PC-3 (cell line): ENCODE results near the gene ATP12A. TPM values are rescaled to one million over a fixed set of nuclear protein-coding genes. Genes with fewer than 3 reads are reported as not detected.

Source experiments
- ATAC-seq: fragments of 200-7000 bp; cut with Tn5 transposase; 2 replicates; pipeline ENCODE4 v1.9.1; 2020; ENCODE audit warnings: mild to moderate bottlenecking, moderate library complexity
- BruUV-seq: library from RNA; stranded (reverse); fragments of 400-500 nt; replicated peaks from 2 replicates; lab custom pipeline; 2021; lab: Mats Ljungman, UMichigan
- CTCF ChIA-PET: fragments of 300-600 bp; sonication (Branson Sonifier 250); formaldehyde crosslinking; loops from one replicate; lab custom pipeline; 2022; ENCODE audit warnings: antibody characterized with exemption; lab: Charles Lee
- POLR2A ChIA-PET: fragments of 300-600 bp; sonication (Branson Sonifier 250); formaldehyde crosslinking; loops from one replicate; lab custom pipeline; 2022; ENCODE audit warnings: antibody characterized with exemption; ENCODE audit not compliant: unreplicated experiment; lab: Charles Lee
- DNase-seq: peaks from one replicate; pipeline ENCODE4 v3.0.0-alpha.2; 2015
- H2AFZ ChIP-seq: fragments of 300-600 bp; sonication (generic); 2 replicates; pipeline ENCODE4 v1.6.0; 2016; ENCODE audit warnings: antibody characterized with exemption, low read length
- H3F3A ChIP-seq: fragments of 300-600 bp; sonication (generic); one replicate; pipeline ENCODE4 v1.6.0; 2017; ENCODE audit warnings: antibody characterized with exemption, low read length, control low read depth, mild to moderate bottlenecking; ENCODE audit not compliant: unreplicated experiment
- H3K27ac ChIP-seq: fragments of 300-600 bp; sonication (generic); 2 replicates; pipeline ENCODE4 v1.5.1; 2016; ENCODE audit warnings: mild to moderate bottlenecking, low read length
- H3K27me3 ChIP-seq: fragments of 300-600 bp; sonication (generic); 2 replicates; pipeline ENCODE4 v1.6.1; 2016; ENCODE audit warnings: low read length, mixed read lengths
- H3K36me3 ChIP-seq: fragments of 300-600 bp; sonication (generic); 2 replicates; pipeline ENCODE4 v1.6.1; 2016; ENCODE audit warnings: low read depth, mixed run types, low read length, mixed read lengths
- H3K4me1 ChIP-seq: fragments of 300-600 bp; sonication (generic); 2 replicates; pipeline ENCODE4 v1.5.1; 2016; ENCODE audit warnings: low read length; ENCODE audit not compliant: insufficient read depth
- H3K4me2 ChIP-seq: fragments of 300-600 bp; sonication (generic); 2 replicates; pipeline ENCODE4 v1.6.0; 2016; ENCODE audit warnings: low read length
- H3K4me3 ChIP-seq: fragments of 300-600 bp; sonication (generic); 2 replicates; pipeline ENCODE4 v1.5.1; 2016; ENCODE audit warnings: mild to moderate bottlenecking, low read length, mixed read lengths
- H3K79me2 ChIP-seq: fragments of 300-600 bp; sonication (generic); 2 replicates; pipeline ENCODE4 v1.6.1; 2017; ENCODE audit warnings: low read length, mixed read lengths
- H3K9ac ChIP-seq: fragments of 300-600 bp; sonication (generic); 2 replicates; pipeline ENCODE4 v1.6.0; 2016; ENCODE audit warnings: mild to moderate bottlenecking, low read length
- H3K9me2 ChIP-seq: fragments of 300-600 bp; sonication (generic); replicated peaks from 2 replicates; pipeline ENCODE4 v1.6.1; 2016; ENCODE audit warnings: mixed run types, low read length, mixed read lengths
- H3K9me3 ChIP-seq: fragments of 300-600 bp; sonication (generic); 2 replicates; pipeline ENCODE4 v1.6.1; 2016; ENCODE audit warnings: low read length, mixed read lengths
- H4K20me1 ChIP-seq: fragments of 300-600 bp; sonication (generic); 2 replicates; pipeline ENCODE4 v1.6.1; 2016; ENCODE audit warnings: low read length, mixed read lengths
- CTCF ChIP-seq: fragments of 300-600 bp; sonication (generic); conservative IDR thresholded peaks from 2 replicates; pipeline ENCODE4 v1.5.1; 2017; ENCODE audit warnings: antibody characterized with exemption, low read depth, mild to moderate bottlenecking, low read length
- EZH2 ChIP-seq: fragments of 300-600 bp; sonication (generic); IDR thresholded peaks from one replicate; pipeline ENCODE4 v1.6.1; 2017; ENCODE audit warnings: antibody characterized with exemption, mild to moderate bottlenecking, low read length; ENCODE audit not compliant: unreplicated experiment
- EZH2phosphoT487 ChIP-seq: fragments of 300-600 bp; sonication (generic); IDR thresholded peaks from 2 replicates; pipeline ENCODE4 v1.6.1; 2018; ENCODE audit warnings: mild to moderate bottlenecking, antibody characterized with exemption, low read length, borderline replicate concordance
- intact Hi-C: fragments of 100-400 bp; cut with micrococcal nuclease; formaldehyde crosslinking; loops from 2 replicates; pipeline ENCODE4 v1.9.0; 2023
- total RNA-seq: library from RNA; depleted of rRNA; stranded (reverse); fragments of >200 nt; gene quantifications from 2 replicates; pipeline ENCODE4 v1.2.3, GENCODE V29; 2014

Gene ATP12A
- total RNA-seq, 1 experiment from 2014 or later: 0.11 TPM

- no TSS peak for BruUV-seq
Observed at GRCh38 chr13:24638096-24638495, 42.1 kb upstream of the ATP12A start.

GRCh38 chr13:24640752-24641151 is 39.5 kb upstream of the ATP12A start:
- DNase-seq (no peak), ATAC-seq (no peak)
- no peak overlapping the region for H3K9ac ChIP-seq
- H3K4me2 ChIP-seq: no peak overlapping the region
- H3K27ac ChIP-seq: no peak overlapping the region
- no peaks in the 10 kb centered on the region for H3K9me2 ChIP-seq
- H3K9me3 ChIP-seq: no peaks in the 10 kb centered on the region
- H3K79me2 ChIP-seq: no peaks in the 10 kb centered on the region
- intact Hi-C loops: no loop called here
- H3K27me3 ChIP-seq: no peaks in the 10 kb centered on the region
- H3K4me1 ChIP-seq: no peaks in the 10 kb centered on the region
- no peak overlapping the region for H2AFZ ChIP-seq
- no peaks in the 10 kb centered on the region for H4K20me1 ChIP-seq
- no peaks in the 10 kb centered on the region for H3F3A ChIP-seq
- CTCF ChIA-PET: no interaction called here
- BruUV-seq: no TSS peak
- H3K4me3 ChIP-seq: no peak overlapping the region
- POLR2A ChIA-PET: no interaction called here
- H3K36me3 ChIP-seq: no peaks in the 10 kb centered on the region
- no peak for TF ChIP-seq CTCF
- no peak for TF ChIP-seq EZH2phosphoT487
- TF ChIP-seq EZH2: no peak

More at GRCh38 chr13:24638096-24638495, 42.1 kb upstream of the ATP12A start:
- TF ChIP-seq CTCF (no peak), EZH2phosphoT487 (no peak), EZH2 (no peak)
- H3K4me1 ChIP-seq: no peaks in the 10 kb centered on the region
- no peak for ATAC-seq
- no peak overlapping the region for H3K4me2 ChIP-seq
- H3K27ac ChIP-seq: no peak overlapping the region
- intact Hi-C loops: no loop called here
- no peaks in the 10 kb centered on the region for H3K36me3 ChIP-seq
- H3F3A ChIP-seq: no peaks in the 10 kb centered on the region
- no peak overlapping the region for H3K4me3 ChIP-seq
- no peak overlapping the region for H2AFZ ChIP-seq
- no peaks in the 10 kb centered on the region for H3K9me2 ChIP-seq
- no peaks in the 10 kb centered on the region for H4K20me1 ChIP-seq
- DNase-seq: no peak
- ChIA-PET POLR2A (no interaction called here), CTCF (no interaction called here)
- no peaks in the 10 kb centered on the region for H3K9me3 ChIP-seq
- no peaks in the 10 kb centered on the region for H3K27me3 ChIP-seq
- H3K9ac ChIP-seq: no peak overlapping the region
- no peaks in the 10 kb centered on the region for H3K79me2 ChIP-seq

GRCh38 chr13:24642219-24642618 is 38.0 kb upstream of the ATP12A start:
- TF ChIP-seq EZH2phosphoT487 (no peak), EZH2 (no peak), CTCF (no peak)
- Histone ChIP-seq H3K9ac (no peak overlapping the region), H3K79me2 (no peaks in the 10 kb centered on the region), H2AFZ (no peak overlapping the region), H4K20me1 (no peaks in the 10 kb centered on the region), H3K4me2 (no peak overlapping the region), H3F3A (no peaks in the 10 kb centered on the region), H3K27ac (no peak overlapping the region), H3K9me3 (no peaks in the 10 kb centered on the region), H3K4me3 (no peak overlapping the region), H3K9me2 (no peaks in the 10 kb centered on the region), H3K4me1 (no peaks in the 10 kb centered on the region), H3K36me3 (no peaks in the 10 kb centered on the region), H3K27me3 (no peaks in the 10 kb centered on the region)
- no TSS peak for BruUV-seq
- DNase-seq: no peak
- POLR2A ChIA-PET: no interaction called here
- CTCF ChIA-PET: no interaction called here
- no peak for ATAC-seq
- intact Hi-C loops: no loop called here
